IPS DF 4.7 (cell line): Measurements from ENCODE around the gene SORBS1.

Source experiments
- DNase-seq: peaks from one replicate; pipeline ENCODE4 v3.0.0-alpha.2; 2013; ENCODE audit warnings: low spot score; ENCODE audit errors: extremely low read depth

Gene SORBS1

DNA sequence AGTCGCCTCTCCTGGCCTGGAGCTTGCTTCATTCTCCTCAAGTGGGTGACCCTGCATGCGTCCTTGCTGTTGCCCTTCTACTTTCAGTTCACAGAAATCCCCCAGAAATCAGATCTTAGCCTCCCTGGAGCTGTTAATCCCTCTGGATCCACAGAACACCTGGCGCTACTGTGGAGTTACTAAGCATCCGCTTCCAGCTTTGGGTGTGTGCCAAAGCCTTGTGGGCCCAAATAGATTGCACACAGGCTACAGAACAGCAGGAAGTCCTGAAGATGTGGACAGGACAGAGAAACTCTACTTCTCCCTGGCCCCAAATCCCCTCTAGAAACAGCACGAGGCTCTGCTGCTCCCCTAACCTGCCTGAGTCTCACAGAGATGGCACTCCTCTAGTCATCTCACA is 233.8 kb downstream of the SORBS1 start:
- no peak for DNase-seq

DNA sequence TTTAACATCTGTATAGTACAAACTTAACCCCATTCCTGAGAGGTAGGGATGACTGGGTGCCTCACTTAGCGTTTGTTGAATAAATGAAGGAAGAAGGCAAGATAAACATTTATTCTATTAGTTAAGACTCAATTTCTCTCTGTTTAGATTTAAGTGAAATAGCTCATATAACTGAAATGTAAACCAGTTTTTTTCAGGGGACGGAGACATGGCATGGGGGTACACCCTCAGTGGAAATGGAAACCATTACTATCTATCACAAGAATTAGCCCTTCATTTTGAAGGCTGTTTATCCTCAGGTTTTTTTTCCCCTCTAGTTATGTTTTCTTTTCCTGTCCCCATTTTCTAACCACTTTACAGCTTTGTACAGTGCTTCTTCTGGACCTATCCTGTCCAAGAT is 234.8 kb downstream of the SORBS1 start:
- DNase-seq = no peak

DNA sequence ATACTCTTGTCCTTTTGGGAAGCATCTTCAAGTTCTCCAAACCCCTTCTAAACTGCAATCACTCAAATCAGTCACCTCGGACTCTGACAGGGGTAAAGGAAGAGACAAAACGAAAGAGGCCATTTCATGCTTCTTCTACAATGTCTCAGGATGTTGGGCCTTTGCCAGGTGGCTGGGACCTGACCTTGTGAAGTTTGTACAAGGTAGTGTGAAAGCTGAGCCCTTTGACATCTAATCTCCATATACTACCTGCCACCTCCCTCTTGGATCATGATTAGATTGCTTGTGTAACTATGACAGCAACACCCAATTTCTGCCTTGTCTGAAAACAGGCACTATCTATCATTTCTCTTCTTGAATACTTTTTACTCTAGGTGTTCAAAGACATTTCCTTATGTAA is 235.3 kb downstream of the SORBS1 start:
- DNase-seq = no peak

DNA sequence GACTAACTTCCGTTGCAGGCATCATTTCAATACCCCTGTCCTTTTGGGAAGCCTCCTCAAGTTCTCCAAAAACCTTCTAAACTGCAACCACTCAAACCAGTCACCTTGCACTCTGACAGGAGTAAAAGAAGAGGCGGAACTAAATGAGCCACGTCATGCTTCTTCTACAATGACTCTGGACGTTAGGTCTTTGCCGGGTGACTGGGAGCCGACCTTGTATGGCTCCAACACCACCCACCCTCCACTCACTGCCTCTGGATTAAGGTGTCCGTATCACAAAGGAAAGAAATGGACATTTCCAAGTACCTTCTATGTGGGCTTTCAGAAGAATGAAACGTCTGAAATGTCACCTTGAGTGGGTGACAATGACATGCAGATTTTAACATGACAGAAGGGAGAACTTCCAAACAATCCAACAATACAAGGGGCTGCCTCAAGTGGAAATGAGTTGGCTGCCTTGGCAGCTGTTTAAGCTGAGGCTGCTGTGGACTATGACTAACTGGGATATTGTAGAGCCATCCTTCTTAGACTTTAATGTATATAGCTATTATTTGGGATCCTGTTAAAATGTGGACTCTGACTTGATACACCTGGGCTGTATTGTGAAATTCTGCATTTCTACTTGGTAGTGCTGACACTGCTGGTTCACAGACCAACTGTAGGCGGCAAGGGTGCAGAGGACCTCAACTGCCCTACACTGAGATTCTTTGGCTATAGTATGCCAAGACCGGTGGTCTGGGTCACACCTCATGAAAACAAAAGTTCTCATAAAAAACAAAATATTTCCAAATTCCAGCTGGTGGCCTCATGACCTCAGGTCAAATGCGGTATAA is 236.5 kb downstream of the SORBS1 start:
- no peak for DNase-seq

DNA sequence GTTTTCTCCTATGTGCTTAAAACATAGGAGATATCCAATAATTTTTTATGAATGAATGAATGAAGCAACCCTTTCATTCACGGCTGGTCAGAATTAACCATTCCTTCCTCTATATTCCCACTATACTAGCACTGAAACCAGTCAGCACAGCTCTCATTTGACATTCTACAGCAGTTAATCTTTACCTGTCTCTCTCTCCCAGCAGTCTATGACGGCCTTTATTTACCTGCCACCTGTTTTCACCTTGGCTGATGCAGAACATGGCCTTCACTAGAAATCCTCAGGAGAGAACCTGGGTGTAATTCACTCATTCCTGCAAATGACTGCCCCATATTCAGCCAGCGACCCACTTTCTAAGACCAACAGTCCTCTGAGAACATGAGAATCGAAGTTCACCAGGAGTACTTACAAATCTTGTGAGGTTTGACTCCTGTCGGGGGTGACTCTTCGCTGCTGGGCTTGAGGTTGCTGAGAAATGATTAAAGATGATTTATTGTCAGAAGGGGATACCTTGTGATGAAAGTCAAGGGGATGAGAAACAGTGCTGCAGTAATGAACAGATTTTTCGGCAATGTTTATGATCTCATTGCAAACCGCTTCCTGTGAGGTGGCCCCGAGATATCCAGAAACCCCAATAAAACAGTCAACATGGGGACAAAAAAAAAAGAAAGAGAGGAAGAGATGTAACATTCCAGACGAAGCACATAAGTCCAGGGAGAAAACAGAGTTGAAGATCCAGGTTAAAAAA is 239.4 kb downstream of the SORBS1 start:
- no peak for DNase-seq

DNA sequence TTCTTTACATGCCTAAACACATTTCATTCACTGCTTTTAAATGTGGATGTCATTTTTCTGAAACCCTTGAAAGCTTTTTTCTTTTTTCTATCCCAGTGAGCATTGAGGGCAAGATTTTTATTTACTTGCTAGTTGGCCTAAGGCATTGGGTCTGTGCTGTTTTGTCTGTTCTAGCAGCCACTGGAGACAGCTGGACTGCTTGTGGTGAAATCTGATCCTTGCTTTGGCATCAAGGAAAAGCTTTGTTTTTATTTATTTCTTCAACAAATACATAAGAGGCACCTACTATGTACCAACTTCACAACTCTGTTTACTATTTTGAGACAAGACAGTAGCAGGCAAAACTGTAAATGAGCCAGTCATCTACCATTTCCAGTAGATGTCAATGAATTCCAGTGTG is 241.9 kb downstream of the SORBS1 start:
- no peak for DNase-seq

DNA sequence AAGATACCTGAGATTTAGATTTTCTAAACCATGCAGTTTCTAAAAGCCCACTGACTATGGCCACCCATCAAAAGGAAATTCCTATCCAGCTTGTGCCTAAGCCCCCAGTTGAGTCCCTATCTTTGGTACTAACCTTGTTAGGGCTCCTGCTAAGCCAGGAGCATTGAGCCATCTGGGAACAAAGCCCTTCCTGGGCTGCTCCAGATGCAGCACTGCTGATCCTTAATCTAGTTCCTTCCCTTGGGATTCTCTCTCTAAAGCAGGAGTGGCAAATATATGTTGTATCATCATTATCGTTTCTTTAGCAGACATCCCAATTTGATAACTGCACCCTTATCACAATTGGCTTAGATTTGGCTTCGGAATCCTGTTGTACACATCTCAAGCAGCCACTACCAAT is 245.7 kb downstream of the SORBS1 start:
- no peak for DNase-seq

DNA sequence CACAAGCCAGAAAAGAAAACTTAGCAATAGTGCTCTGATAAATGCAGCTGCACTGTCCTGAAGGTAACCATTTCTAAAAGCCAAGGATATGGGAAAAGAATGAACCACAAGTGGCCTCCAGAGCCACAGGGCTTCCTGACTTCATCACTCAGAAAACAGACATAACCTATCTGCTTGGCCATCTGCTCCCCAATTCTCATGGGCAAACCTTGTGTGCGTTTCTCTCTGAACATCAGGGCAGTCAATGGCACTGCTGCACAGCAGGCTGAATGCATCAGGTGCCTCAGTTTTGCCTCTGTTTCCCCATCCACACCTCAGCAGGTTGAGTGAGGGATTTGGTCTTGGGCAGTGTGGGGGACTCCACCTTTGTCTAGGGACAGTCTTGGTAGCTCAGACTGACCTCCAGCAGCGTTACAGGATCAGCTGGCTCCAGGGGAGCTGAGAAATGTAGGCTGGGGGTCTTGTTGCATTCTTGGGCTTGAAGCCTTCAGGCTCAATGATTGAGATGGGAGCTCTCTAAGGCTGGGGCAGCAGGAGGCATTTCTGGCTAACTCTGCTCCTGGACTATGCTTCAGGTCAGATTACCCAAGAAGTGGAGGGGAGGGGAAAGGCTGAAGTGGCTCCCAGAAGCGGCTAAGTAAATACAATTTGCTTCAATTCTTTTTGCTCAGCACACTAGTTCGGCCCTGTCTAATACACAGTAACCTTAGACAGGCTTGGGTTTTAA is 246.8 kb downstream of the SORBS1 start:
- no peak for DNase-seq

DNA sequence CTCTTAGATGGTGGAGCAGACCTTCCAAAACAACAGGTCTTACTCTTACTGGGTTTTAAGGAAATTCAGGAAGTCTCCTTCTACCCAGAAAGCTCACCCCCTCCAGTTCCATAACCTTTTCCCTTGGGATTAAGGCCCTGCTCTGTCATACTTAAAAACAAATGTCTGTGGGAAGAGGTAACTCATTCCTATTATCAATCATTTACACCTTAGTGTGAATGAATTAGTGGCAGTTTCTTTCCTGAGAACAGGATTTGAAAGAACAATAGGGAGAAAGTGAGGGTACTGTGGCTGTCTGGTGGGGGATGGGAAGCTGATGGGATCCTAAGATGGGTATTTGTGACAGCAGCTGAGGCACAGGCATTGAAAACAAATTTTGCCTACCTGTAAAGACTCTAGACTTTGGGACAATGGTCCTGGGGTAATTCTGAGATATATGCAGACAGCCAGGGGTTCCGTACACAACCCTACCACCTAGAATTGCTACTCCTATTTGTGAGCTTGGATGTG is 248.1 kb downstream of the SORBS1 start:
- no peak for DNase-seq

DNA sequence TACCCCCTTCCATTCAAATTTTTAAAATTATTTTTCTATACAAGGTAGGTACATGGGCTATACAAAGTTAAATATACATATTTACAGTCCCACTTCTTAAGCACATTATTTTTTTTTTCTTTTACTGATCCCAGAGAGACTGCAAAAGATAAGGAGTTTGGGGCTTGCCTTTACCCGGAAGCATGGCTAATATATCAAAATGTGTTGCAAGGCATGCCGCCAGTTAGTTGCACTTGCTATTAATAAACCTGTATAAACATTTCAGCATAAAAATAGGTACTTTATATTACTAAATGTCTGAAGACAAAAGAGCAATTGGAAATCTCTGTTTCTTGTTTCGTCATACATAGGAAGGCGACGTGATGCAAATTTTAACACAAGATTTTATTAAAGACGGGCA is 248.9 kb downstream of the SORBS1 start:
- no peak for DNase-seq

DNA sequence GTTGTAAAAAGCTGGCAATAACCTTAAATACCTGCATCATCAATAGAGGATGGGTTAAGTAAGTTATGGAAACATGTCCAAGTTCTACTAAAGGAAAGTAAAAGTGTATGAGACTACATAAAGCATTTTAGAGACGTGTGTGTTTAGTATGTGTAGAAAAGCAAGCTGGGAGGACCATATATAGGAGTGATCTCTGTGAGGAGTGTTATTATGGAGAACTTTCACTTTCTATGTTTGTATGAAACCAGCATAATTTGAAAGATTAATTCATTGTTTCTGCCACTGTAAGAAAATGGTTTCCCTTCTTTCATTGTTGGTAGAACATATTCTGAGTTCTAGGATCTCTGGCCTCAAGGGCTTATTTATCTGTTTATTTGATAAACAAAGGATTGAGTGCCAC is 251.2 kb downstream of the SORBS1 start:
- DNase-seq = no peak

DNA sequence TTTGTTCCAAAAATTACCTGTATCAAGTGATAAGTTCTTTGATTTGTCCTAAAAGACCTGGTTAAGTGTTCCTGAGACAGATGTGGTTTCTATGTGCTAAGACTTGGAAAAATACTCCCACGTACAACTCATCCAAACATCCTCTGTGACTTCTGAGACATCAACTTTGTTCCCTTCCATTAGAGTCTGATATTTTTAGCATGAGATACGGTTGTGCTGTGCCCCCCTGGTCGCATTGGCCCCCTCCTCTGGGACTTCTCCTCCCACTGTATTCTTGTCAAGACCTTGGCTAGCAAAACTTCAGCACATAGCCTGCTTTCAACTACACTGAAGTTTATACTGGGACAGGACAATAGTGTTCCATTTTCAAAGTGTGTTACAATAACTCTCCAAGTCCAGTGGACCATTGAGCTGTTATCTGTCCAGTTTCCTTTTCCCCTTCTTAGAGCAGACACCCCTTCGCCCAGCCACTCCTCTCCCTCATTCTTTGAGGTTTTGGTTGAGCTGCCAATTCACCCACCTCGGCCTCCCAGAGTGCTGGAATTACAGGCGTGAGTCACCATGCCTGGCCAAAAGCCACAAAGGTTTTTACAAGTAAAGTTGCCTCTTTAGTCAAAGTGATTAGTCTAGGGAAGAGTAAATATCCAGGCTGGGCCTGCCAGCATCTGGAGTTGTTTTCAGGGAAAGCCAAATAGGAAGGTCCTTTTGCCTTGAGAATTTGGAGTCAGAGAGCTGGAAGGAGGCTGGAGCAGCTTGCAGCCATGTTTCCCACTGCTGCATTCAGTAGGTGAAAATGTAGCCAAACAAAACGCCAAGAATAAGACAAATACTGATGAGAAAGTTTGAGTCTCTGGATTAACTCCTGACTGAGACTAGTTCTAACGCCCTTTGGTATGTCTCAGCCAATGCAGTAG is 252.5 kb downstream of the SORBS1 start:
- DNase-seq = no peak

DNA sequence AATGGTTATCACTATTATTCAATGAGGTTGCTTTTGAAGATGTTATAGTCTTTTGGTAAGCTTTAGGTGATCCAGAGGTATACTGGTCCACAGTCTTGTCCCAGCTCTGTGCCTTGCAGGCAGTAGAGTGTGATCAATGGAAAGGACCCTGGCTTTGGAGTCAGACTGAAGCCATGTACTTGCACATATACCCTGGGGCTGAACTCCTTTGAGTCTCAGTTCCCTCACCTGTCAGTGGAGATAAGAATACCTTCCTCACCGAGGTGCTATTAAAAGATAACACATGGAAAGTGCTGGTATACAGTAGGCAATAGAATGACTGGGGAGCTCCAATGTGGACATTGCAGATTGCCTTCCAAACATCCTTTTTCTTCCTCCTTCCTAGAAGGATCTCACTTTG is 254.3 kb downstream of the SORBS1 start:
- no peak for DNase-seq

DNA sequence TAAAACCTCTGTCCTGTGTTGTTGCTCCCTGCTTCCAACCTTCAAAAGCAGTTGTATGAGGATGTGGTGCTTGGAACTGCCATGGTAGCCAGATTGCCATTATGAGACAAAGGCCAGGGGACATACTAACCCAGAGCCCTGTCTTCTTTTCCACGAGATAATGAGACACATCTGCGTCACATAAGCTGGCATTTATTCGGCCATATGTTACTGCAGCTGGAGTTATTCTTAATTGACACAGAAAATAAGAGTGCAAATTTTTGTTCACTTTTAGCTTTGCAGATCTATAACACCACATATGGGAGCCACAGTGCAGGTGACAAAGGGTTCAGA is 254.9 kb downstream of the SORBS1 start:
- DNase-seq = no peak

DNA sequence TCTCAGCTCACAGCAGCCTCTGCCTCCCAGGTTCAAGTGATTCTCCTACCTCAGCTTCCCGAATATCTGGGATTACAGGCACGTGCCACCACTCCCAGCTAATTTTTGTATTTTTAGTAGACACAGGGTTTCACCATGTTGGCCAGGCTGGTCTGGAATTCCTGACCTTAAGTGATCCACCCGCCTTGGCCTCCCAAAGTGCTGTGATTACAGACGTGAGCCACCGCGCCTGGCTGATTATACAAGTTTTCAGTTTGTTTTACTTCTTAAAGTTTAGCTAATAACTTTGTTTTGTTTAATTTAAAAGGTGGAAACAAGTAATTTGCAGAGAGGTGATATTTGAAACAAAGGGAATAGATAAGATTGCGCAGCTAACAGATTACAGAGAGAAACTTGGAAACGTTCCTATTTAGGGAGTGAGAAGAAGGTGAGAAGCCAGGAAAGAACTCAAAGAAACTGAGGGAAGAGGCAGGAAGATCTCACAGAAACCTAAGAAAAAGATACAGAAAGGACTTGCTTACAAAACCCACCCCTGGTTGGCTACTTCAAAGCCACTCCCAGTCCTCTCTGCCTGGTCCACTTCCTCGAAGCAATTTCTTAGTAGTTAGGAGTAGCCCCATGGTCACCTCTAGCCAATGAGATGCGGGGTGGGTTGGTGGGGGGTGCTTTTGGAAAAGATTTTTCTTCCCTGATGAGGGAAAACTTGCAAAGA is 255.4 kb downstream of the SORBS1 start:
- DNase-seq = no peak

DNA sequence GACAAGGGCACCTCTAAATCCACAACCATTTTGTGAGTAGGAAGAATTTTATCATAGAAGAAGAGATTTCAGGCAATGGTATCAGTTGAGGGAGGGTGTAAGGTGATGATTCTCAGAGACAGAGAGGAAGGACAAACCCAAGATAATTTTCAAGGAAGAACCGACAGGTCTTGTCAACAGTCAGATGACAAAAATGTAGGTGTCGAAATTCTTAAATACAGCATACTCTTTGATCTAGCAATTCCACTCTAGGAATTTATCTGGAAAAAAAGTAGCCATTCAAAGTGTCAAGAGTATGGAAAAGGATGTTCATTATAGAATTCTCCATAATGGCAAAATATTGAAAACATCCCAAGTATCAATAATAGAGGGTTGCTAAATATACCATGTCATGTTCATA is 256.2 kb downstream of the SORBS1 start:
- DNase-seq = no peak

DNA sequence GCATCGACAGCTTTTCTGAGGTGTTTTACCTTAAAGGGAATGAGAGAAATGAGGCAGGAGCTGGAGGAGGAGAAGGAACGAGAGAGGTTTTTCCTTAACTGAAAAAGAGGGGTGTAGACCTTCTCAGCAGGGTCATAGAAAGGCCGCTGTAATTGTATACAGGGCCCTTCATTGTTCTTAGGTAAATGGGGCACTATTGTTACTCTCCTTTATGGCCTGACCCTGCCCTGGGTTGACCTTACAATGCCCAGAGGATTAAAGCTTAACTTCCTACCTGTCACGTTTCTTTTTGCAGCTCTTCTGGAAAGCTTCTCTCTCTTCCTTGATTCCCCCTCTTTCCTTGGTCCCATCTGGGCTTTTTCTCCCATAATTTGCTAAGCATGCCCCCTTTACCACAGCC is 256.7 kb downstream of the SORBS1 start:
- DNase-seq = no peak

DNA sequence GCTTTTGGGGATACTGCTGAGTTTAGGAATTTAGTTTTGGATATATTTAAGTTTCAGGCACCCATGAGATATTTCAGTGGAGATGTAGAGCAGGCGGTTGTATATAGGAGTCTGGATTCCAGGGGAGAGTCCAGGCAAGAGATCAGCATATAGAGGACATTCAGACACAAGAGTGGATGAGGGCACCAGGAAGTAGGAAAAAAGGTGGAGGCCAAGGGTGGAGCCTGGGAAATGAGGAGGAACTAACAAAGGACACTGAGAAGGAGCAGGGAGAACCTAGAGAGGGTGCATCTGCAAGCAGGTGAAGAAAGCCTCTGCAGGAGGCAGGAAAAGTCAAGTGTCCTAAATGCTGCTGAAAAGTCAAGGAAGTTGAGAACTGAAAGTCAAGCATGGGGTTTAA is 257.2 kb downstream of the SORBS1 start:
- DNase-seq = no peak

DNA sequence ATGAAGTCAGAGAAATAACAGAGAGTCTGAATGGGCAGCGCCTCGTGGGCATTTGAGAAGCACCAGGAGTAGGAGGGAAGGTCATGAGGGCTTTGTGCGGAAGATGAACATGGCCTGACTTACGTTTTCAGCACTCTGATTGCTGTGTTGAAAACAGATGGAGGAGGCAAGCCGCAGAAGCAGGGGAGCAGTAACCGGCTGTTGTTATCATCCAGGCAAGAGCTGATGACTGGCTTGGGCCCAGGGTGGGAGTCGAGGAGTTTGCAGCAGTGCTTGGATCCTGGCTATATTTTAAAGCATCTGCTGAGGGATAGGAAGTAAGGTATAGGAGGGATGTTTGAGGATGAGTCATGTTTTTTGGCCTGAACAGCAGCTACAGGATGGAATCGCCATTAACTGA is 257.6 kb downstream of the SORBS1 start:
- DNase-seq = no peak

DNA sequence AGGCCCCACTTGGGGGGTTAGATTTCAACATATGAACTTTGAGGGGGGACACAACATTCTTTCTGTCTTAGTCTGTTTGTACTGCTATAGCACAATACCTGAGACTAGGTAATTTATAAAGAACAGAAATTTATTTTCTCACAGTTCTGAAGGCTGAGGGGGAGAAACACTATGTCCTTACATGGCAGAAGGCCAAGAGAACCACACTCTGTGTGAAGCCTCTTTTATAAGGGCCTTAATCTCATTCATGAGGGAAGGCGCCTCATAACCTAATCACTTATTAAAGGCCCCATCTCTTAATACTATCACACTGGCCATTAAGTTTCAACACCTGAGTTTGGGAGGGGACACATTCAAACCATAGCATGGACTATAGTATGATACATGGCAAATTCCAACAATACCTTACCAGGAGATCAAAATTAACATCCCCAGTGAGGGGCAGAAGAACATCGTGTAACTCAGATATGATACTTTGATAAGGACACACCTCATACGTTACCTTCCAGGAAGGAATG is 261.1 kb downstream of the SORBS1 start:
- no peak for DNase-seq
